SK-N-SH (cell line): ENCODE data around the gene SLC7A5. TPM values are rescaled to one million over a fixed set of nuclear protein-coding genes. Genes with fewer than 3 reads are reported as not detected.

Experiments
- CTCF ChIA-PET: fragments of 300-600, 350-600 bp; formaldehyde crosslinking; extraction: SDS; loops from one replicate; lab custom pipeline; 2021; lab: Yijun Ruan, JAX
- POLR2A ChIA-PET: fragments of 350-600 bp; sonication (Branson Sonifier 250); formaldehyde crosslinking; extraction: SDS; loops from one replicate; lab custom pipeline; 2020; ENCODE audit warnings: antibody characterized with exemption, inconsistent platforms; lab: Yijun Ruan, JAX
- DNase-seq: peaks from one replicate; pipeline ENCODE4 v3.0.0; 2012
- H2AFZ ChIP-seq: fragments of 200-600 bp; sonication (generic); 2 replicates; pipeline ENCODE4 v1.8.1; 2016; ENCODE audit warnings: antibody characterized with exemption, mild to moderate bottlenecking, low read depth
- H3F3A ChIP-seq: fragments of 200-600 bp; sonication (generic); replicated peaks from 2 replicates; pipeline ENCODE3; 2016; ENCODE audit warnings: antibody characterized with exemption, mild to moderate bottlenecking; ENCODE audit not compliant: insufficient read depth
- H3K27ac ChIP-seq, 2 experiments: fragments of 200-500 bp in 1 of 2; fragments of 200-600 bp in 1 of 2; sonication (Bioruptor generic) in 1 of 2; sonication (generic), shearing (Covaris generic) in 1 of 2; 2 replicates each; pipeline versions ENCODE4 v1.5.1 to v1.6.1; 2014 to 2016; ENCODE audit warnings: low read depth in 2 of 2, inconsistent platforms in 1 of 2, low read length in 1 of 2, mild to moderate bottlenecking in 1 of 2, mixed read lengths in 1 of 2
- H3K27me3 ChIP-seq: fragments of 200-600 bp; sonication (generic), shearing (Covaris generic); 2 replicates; pipeline ENCODE4 v1.6.1; 2016; ENCODE audit warnings: mixed run types; ENCODE audit not compliant: insufficient read depth
- H3K36me3 ChIP-seq, 2 experiments: fragments of 200-500 bp in 1 of 2; fragments of 200-600 bp in 1 of 2; sonication (Bioruptor generic) in 1 of 2; sonication (generic) in 1 of 2; replicated peaks in 1 of 2; 2 replicates each; pipeline versions ENCODE3 to v1.5.1; 2014 to 2016; ENCODE audit warnings: low read length in 1 of 2, mild to moderate bottlenecking in 1 of 2; ENCODE audit not compliant: insufficient read depth in 2 of 2, control insufficient read depth in 1 of 2
- H3K4me1 ChIP-seq, 2 experiments: fragments of 200-500 bp in 1 of 2; fragments of 200-600 bp in 1 of 2; sonication (Bioruptor generic) in 1 of 2; sonication (generic), shearing (Covaris generic) in 1 of 2; 2 replicates each; pipeline versions ENCODE4 v1.5.1 to v1.6.1; 2014 to 2016; ENCODE audit warnings: low read depth in 1 of 2, low read length in 1 of 2, mixed run types in 1 of 2; ENCODE audit not compliant: insufficient read depth in 2 of 2, control insufficient read depth in 1 of 2
- H3K4me2 ChIP-seq: fragments of 200-600 bp; sonication (generic), shearing (Covaris generic); 2 replicates; pipeline ENCODE4 v1.6.1; 2017; ENCODE audit warnings: mixed run types
- H3K4me3 ChIP-seq, 2 experiments: fragments of 200-500 bp in 1 of 2; fragments of 200-600 bp in 1 of 2; sonication (Bioruptor generic) in 1 of 2; sonication (generic), shearing (Covaris generic) in 1 of 2; 2 replicates each; pipeline versions ENCODE4 v1.5.1 to v1.8.1; 2014 to 2016; ENCODE audit warnings: low read depth in 2 of 2, inconsistent platforms in 1 of 2, low read length in 1 of 2, mild to moderate bottlenecking in 1 of 2, mixed read lengths in 1 of 2, moderate library complexity in 1 of 2
- H3K79me2 ChIP-seq: fragments of 200-600 bp; sonication (generic); 2 replicates; pipeline ENCODE4 v1.8.1; 2017; ENCODE audit warnings: mild to moderate bottlenecking; ENCODE audit not compliant: insufficient read depth
- H3K9ac ChIP-seq: fragments of 200-600 bp; sonication (generic); 2 replicates; pipeline ENCODE4 v1.6.1; 2017; ENCODE audit warnings: mixed run types
- H3K9me2 ChIP-seq: fragments of 200-600 bp; sonication (generic); 2 replicates; pipeline ENCODE4 v1.6.1; 2017; ENCODE audit warnings: mixed run types
- H3K9me3 ChIP-seq: fragments of 200-600 bp; sonication (generic); 2 replicates; pipeline ENCODE4 v1.6.1; 2017; ENCODE audit warnings: mixed run types, mild to moderate bottlenecking, moderate library complexity
- H4K20me1 ChIP-seq: fragments of 200-600 bp; sonication (generic); 2 replicates; pipeline ENCODE4 v1.6.1; 2017; ENCODE audit warnings: mild to moderate bottlenecking, mixed run types; ENCODE audit not compliant: insufficient read depth
- CHD2 ChIP-seq: fragments of 150-350 bp; IDR thresholded peaks from 2 replicates; pipeline ENCODE4 v1.6.1; 2018; ENCODE audit warnings: low read length; ENCODE audit not compliant: partially characterized antibody
- EP300 ChIP-seq, 2 experiments: IDR thresholded peaks; 2 replicates each; pipeline versions ENCODE4 v1.4.0 to v1.6.1; 2012; ENCODE audit warnings: borderline replicate concordance in 1 of 2, low read depth in 1 of 2, low read length in 1 of 2
- EZH2phosphoT487 ChIP-seq: fragments of 200-600 bp; sonication (generic); IDR thresholded peaks from 2 replicates; pipeline ENCODE4 v1.6.1; 2017; ENCODE audit warnings: low read depth, mixed run types, mild to moderate bottlenecking, antibody characterized with exemption, moderate library complexity, borderline replicate concordance
- FOSL2 ChIP-seq: IDR thresholded peaks from 2 replicates; pipeline ENCODE4 v1.4.0; 2012; ENCODE audit warnings: low read depth, mild to moderate bottlenecking, moderate library complexity, borderline replicate concordance
- FOXJ3 ChIP-seq: sonication (generic); formaldehyde crosslinking; IDR thresholded peaks from 2 replicates; pipeline ENCODE4 v1.5.1; 2020; ENCODE audit warnings: mild to moderate bottlenecking, missing genetic modification reagents
- FOXM1 ChIP-seq: IDR thresholded peaks from 2 replicates; pipeline ENCODE4 v1.4.0; 2012; ENCODE audit warnings: low read depth, mild to moderate bottlenecking
- MAX ChIP-seq: IDR thresholded peaks from 2 replicates; pipeline ENCODE4 v1.4.0; 2012; ENCODE audit warnings: low read depth
- MEF2A ChIP-seq: IDR thresholded peaks from 2 replicates; pipeline ENCODE4 v1.4.0; 2012; ENCODE audit warnings: low read depth, borderline replicate concordance
- MXI1 ChIP-seq: IDR thresholded peaks from 2 replicates; pipeline ENCODE4 v1.6.1; 2012; ENCODE audit warnings: mild to moderate bottlenecking, low read depth, low read length, improper control_type of control experiment
- RAD21 ChIP-seq: IDR thresholded peaks from 2 replicates; pipeline ENCODE4 v1.6.1; 2012; ENCODE audit warnings: mild to moderate bottlenecking, low read length
- RCOR1 ChIP-seq: fragments of 150-350 bp; IDR thresholded peaks from 2 replicates; pipeline ENCODE4 v1.6.1; 2017; ENCODE audit warnings: antibody characterized with exemption, low read length
- RFX5 ChIP-seq: IDR thresholded peaks from 2 replicates; pipeline ENCODE4 v1.6.1; 2012; ENCODE audit warnings: mild to moderate bottlenecking, improper control_type of control experiment, low read length
- TCF12 ChIP-seq: IDR thresholded peaks from 2 replicates; pipeline ENCODE4 v1.4.0; 2012
- USF2 ChIP-seq: fragments of 150-350 bp; IDR thresholded peaks from 2 replicates; pipeline ENCODE4 v1.6.1; 2017; ENCODE audit warnings: antibody characterized with exemption, low read length, low read depth, borderline replicate concordance
- WGBS: methylation state at CpG from one replicate; pipeline ENCODE4 v1.1.6; 2017; ENCODE audit warnings: low lambda C conversion rate; 5-methylcytosine and 5-hydroxymethylcytosine counted together
- polyA plus RNA-seq, 3 experiments: library from polyadenylated mRNA; depleted of rRNA; stranded (reverse); fragments of >200 nt; gene quantifications; 2 replicates each; pipeline ENCODE4 v1.2.3, GENCODE V29; 2012

Gene SLC7A5
- polyA plus RNA-seq, 1 of the 3 experiments (the other 2 are of a cell fraction), result 15.1 TPM

- H3K4me3 ChIP-seq, result no peak overlapping the region
- no peaks in the 10 kb centered on the region for H3F3A ChIP-seq
- ChIA-PET CTCF (interaction anchor here (1.0 to 10.0 kb wide), 5 partner anchors 8 to 59 kb away, joined by 3 to 108 read pairs (median 5); no protein-coding TSS in a partner anchor), POLR2A (interaction anchor here (0.8 to 1.8 kb wide), 3 partner anchors 8 to 14 kb away, joined by 3 to 5 read pairs (median 5); no protein-coding TSS in a partner anchor)
- H3K9ac ChIP-seq, result no peak overlapping the region
- no peak for TF ChIP-seq RAD21
- TF ChIP-seq RCOR1, result no peak
- TF ChIP-seq FOXM1, result no peak
- TF ChIP-seq CHD2, result no peak
- no peak for TF ChIP-seq USF2
- TF ChIP-seq EZH2phosphoT487, result no peak
- TF ChIP-seq MAX, result no peak
- no peak for TF ChIP-seq FOSL2
- no peak for TF ChIP-seq TCF12
- TF ChIP-seq RFX5, result no peak
- TF ChIP-seq MEF2A, result no peak
- TF ChIP-seq MXI1, result no peak
- TF ChIP-seq EP300 (IDR thresholded peaks at IDR 0.05; ENCODE audit: borderline replicate concordance in 1 of 2, low read depth in 1 of 2, low read length in 1 of 2), result no peak
- no peak for TF ChIP-seq FOXJ3 (CRISPR knock-in tag)
- peaks cover 7 to 33% of the 10 kb centered on the region in 2 experiments; a peak in 2 of 4 replicates for H3K4me1 ChIP-seq
- WGBS, result 88% methylated on average over 6 of the region's 27 CpGs
- H3K27me3 ChIP-seq, result no peaks in the 10 kb centered on the region
- no peak overlapping the region for H3K27ac ChIP-seq
- peaks cover 7 to 44% of the 10 kb centered on the region in 2 experiments for H3K36me3 ChIP-seq
- H3K9me2 ChIP-seq, result no peaks in the 10 kb centered on the region
- H4K20me1 ChIP-seq, result peaks cover 13% of the 10 kb centered on the region; the same call in 1 of the 2 replicates
- H3K9me3 ChIP-seq, result no peaks in the 10 kb centered on the region
- H3K79me2 ChIP-seq, result peaks cover 3% of the 10 kb centered on the region; the same call in 1 of the 2 replicates
- no peak overlapping the region for H3K4me2 ChIP-seq
- H2AFZ ChIP-seq, result no peak overlapping the region
- DNase-seq, result no peak
Observed at GRCh38 chr16:87838643-87839541, 30.4 kb downstream of the SLC7A5 start.
